D341Med (cell line): ENCODE results near the gene TGFB2.

Source experiments
- DNase-seq: peaks from one replicate; pipeline ENCODE4 v3.0.0; 2012; ENCODE audit warnings: low spot score

Gene TGFB2

DNA sequence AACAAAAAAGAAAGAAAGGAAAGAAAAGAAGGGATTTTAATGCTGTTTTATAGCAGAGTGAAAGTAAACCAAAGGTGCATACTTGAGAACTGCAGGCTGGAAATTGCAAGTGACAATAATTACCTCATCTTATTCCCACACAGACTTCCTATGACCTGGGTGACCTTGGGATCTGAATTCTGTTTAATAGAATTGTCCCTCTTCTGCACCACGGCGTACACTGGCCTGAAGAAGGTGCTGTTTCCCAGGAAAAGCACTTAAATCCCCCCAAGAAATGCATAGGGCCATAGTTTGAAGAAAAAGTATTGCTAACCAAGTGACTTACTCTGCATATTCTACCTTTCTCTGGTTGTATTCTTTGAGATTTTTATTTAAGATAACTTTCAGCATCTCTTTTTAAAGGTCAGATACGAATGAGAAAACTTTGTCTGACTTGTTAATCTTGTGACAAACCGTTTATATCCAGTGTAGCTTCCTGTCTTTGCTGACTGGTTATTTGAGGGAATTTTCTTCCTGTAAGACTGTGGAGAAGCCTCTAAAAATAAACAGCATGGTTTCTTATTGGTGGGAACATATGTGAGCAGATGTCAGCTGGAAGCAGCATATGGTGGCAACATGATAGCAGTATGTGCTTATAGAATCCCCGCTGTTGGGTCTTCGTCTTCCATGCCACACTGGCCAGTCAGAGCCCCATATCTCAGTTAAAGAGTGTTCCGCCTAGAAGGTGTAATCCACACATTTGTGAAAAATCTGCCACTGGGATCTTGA lies 16.3 kb downstream of the TGFB2 start:
- peak; percentile 67 for DNase-seq

DNA sequence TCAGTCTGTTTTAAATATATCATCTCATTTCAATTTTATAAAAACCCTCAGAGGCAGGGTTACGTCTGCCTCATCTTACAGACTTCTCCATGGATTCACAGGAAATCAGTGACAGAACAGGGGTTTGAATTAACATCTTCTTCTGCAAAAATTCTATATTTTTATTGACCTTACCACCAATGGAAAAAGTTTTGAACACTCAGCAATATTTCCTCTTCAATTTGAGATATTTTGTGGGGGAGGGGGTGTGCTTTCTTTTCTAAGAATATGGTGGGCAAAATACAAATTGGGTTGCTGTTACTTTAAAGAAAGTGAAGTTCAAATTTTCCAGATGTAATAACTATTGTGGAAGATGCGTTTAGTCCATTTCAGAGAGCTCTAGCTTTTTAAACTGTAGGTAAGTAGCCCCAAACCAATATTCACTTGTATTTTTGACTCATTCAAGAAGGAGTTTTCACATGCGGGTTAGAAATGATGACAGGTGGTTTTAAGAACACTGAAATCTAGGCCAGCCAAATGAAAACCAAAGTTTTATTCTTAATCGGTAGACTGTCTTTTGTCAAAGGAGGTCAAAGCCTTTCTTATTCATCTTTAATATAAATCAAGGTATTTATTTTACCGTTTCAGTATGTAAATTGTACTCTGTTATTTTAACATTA lies 17.4 kb downstream of the TGFB2 start:
- DNase-seq, result no peak

GRCh38 chr1:218363141-218363540 lies 18.0 kb downstream of the TGFB2 start:
- DNase-seq, result no peak

GRCh38 chr1:218364028-218364710 lies 19.0 kb downstream of the TGFB2 start:
- no peak for DNase-seq

DNA sequence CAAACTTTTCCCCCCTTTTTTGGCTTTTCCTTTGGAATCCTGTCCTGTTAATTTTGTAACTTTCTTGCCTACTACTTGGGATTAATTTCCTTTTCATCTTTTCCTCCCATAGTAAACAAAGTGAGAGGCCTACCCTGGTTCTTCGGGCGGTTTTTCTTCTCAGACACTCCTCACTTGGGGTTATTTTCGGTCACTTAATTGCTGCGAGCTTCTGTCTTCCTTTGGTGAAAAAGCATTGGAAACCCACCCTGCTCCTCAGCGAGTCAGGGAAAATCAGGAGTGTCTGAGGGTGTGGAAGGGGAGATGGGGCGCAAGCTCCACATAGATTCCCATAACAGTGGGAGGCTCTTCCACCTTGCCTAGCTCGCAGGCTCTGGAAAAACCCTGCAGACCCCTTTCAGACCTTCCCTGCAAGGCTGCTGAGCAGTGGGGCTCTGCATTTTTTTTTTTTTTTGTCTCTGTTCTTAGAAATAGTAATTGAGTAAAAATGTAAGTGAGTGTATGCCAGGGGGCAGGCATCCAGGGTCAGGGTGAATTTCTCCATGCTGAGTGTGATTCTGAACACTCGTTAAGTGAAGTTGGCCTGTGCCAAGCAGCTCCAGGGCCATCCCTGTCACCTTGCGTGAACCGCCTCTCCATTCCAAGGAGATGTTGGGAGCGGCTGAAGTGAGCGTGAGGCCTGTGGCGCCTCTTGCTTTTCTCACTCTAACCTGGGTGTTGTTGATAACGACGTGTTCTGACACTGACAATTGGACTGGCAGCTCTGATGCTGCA lies 20.3 kb downstream of the TGFB2 start:
- no peak for DNase-seq

DNA sequence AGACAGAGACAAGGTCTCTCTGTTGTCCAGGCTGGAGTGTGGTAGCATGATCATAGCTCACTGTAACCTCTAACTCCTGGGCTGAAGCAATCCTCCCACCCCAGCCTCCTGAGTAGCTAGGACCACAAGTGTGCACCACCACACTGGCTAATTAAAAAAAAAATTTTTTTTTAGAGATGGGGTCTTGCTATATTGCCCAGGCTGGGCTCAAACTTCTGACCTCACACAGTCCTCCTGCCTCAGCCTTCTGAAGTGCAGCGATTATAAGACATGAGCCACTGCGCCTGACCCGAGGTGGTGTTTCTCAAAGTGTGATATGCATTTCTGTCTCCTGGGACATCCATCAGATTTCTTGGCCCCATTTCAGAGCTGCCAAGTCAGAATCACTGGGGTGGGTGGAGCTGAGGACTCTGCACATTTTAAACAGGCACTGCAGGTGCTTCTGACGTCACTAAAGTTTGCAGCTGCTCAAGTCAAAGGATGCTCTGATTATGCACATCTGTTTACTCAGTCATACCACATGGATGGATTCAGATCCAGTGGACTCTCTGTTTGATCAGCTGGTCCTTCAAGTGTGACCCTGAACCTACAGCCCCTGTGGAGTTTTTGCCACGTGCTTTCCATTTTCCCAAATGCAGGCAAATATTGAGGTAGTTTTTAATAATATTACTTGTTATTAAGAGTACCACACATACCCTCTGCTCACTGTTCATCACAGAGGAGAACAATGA lies 21.4 kb downstream of the TGFB2 start:
- no peak for DNase-seq

GRCh38 chr1:218367118-218367517 lies 22.0 kb downstream of the TGFB2 start:
- DNase-seq, result no peak

DNA sequence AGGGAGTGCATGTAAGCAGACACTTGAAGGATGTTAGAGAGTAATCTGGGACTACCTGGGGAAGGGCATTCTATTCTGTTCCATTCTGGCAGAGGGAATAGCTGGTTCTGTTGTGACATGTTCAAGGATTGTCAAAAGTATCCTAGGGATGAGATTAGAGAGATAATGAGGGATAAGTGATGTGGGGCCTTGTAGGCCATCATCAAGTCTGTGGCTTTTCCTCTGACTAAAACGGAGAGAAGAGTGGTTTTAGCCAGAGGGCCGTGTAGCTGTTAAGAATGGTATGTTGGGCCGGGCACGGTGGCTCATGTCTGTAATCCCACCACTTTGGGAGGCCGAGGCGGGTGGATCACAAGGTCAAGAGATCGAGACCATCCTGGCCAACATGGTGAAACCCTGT lies 23.6 kb downstream of the TGFB2 start:
- no peak for DNase-seq

GRCh38 chr1:218369688-218370511 lies 24.8 kb downstream of the TGFB2 start:
- DNase-seq, result no peak

DNA sequence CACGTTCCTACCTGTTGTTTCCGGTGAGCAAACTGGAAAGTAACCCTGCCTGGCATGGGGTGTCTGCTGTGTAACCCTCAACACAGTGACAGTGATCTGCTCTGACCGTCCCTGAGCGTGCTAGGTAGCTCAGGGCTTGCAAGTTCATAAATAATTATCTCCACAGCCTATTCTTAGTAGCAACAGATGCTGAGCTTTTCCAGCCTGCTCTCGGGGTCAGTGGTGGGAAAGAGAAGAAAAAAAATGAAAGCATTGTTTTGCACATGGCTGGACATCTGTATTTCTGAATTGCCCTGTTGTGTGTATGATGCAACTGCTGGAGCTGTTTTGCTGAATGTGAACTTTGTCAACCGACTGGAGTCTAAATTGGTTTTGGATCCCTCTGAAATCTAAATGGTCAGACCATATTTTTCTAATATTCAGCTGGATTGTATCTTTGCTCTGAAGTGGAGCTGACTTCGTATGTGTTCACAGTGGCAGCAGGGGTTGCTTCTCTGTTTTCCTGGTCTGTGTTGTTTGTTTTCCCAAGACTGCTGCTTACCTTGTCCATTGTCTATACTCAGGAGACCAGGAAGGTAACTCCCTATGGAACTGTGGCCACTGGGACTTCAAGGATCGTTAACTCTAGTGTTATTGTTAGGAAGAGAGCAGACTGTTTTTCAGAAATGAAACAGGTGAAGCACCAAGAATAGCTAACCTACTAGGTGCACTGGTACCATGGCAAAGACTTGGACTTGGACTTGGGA lies 27.0 kb downstream of the TGFB2 start:
- DNase-seq, result no peak

DNA sequence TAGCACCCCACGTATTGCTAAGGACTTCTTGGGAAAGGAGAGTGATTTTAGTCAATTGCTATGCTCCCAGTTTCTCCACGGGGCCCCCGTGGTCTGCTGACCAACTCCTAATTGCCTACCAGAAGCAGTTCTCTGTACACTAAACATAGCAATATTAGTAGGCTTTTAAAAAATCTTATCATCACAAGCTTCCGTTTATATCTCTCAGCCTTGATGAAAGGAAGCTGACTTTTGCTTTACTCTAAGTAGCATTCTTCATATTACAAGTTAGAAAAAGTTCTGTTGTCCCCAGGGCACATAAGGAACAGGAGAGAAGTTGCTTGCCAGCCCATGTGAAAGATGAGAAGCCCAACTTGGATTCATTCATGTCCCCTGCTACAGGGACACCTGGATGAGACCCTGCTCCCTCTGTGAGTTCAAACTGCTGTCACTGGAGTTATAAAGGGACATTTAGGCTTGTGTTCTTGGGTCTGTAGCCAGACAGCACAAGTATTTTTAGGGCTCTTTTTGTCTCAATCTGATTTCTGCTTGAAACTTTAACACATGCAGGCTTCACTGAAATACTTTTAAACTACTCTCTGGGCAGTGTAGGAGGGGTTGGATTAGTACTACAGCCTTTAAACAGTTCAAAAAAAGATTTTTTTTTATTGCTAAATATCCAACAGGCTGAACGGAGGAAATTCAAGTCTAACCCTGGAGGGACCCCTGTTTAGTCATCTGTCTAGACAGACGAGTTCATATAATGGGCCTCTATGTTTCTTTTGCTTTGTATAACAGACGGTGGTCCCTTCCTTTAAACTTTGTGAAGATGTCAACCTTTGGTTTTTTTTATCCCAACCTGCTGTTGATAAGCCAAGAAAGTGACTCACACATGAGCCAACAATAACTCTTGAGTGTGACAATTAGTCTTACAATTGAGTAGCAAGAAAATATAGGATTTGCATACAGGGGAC lies 29.5 kb downstream of the TGFB2 start:
- DNase-seq, result no peak

GRCh38 chr1:218376722-218377121 lies 31.6 kb downstream of the TGFB2 start:
- no peak for DNase-seq

- no peak for DNase-seq
These were observed 32.1 kb downstream of the TGFB2 start for GRCh38 chr1:218377143-218377660.

DNA sequence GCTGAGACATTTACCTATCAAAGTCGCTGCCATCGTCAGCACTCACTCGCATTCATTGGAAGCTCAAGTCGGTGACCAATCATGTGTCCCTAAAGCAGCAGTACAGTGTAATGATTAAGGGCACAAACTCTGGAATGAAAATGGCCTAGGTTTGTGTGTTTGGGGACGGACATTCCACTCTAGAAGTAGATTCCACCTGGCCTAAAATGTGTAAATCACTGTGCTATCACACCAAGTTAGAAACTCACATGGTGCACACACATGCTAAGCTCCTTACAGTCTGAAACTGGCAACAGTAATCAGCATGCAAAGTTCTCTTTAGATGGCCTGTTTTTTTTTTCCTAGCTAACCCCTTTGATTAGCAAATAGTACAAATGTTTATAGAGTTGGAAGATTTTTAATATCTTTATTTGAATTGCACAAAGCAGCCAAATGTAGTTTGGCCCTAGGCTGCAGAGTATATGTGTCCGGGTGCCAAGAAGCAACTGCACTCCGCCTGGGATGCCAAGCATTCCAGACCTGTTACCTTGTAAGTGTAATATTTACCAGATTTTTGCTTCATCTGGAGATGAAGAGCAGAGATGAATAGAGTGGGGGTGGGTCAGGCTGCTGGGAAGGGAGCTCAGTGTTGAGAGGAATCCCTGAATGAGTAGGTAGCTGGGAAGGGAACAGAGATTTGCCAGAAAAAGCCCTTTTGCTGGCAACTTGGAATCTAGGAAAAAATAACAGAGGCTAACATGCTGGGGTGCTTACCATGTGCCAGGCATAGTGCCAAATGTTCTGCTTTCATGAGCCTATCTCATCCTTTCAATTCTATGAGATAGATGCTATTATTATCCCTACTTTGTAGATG lies 35.2 kb downstream of the TGFB2 start:
- DNase-seq, result no peak

DNA sequence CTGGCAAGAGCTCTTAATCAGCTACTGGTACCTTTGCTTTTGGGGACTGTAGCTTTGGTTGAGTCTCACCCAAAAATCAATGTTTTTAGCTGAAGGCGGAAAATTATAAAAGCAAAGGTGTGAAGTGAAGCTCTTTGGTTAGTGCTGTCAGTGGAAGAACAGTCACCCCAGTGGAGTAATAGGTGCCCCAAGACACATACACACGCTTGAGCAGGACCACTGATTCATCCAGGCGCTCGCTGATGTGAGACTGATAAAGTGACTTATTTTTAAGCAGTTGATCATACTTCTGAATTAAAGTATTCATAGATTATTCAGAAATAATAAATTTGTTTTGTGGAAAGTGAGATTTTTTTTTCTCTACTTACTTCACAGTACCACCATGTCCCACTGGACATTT lies 37.1 kb downstream of the TGFB2 start:
- no peak for DNase-seq

GRCh38 chr1:218383051-218383450 lies 37.9 kb downstream of the TGFB2 start:
- DNase-seq, result no peak

- DNase-seq, result no peak
These were observed 38.5 kb downstream of the TGFB2 start for GRCh38 chr1:218383681-218384080.

DNA sequence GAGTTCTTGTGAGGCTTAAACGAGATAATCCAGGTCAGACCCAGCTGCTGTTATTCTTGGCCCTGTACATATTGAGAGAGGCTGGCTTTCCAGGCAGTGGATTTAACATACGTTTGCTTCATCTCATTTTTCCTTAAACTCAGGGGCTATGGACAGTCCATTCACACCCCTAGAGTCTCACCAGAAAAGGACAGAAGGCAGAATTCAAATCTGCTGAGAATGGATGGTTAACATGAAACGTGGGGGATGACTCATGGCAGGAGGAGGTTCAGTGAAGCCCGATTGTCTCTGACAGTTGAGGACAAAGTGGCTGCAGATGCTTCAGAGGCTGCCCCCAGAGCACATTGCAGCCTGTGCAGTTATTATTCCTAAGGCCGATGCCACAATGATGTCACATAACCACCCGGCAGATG lies 39.5 kb downstream of the TGFB2 start:
- DNase-seq, result no peak
